ENCODE measurements around the gene TMEM233.
"Not testable (repeated sequence)": the region's sequence is repeated elsewhere in the genome, so short reads cannot be mapped to it uniquely, and the experiment has no call there.

Gene TMEM233

DNA sequence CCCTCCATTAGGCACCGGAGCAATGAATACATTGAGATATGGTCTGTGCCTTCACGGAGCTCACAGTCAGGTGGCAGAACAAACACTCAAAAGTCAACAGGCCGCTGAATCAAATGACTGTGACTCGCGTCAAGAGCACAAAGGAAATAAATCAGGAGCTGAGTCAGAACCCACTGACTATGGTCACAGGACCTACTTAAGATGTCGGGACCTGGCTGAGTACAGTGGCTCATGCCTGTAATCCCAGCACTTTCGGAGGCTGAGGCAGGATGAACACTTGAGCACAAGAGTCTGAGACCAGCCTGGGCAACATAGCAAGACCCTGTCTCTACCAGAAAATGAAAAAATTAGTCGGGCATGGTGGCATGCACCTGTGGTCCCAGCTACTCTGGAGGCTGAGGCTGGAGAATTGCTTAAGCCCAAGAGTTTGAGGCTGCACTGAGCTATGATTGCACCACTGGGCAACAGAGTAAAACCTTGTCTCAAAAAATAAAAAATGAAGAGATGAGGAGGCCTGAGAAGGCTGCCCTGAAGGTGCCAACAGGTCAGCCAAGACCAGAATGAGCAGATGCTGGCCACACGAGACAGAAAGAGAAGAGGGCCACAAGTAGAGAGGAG, 19.9 kb downstream of the TMEM233 start:
- DNase-seq: no peak

DNA sequence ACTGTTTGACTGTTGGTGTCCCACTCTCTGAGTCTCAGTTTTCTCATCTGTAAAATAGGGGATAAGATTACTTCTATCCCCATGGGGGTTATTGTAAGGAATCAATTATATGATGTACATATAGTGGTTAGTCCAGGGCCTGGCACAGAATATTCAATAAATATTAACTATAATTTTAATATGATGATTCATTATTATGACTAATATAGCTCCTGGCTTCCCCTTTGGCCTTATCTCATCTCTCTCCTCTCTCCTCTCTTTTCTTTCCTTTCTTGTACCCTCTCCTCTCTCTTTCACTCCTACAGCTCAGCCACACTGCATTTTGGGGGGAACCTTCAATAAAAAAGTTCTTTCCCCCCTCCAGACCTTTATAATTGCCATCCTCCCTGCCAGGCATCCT, 21.1 kb downstream of the TMEM233 start:
- DNase-seq: no peak

DNA sequence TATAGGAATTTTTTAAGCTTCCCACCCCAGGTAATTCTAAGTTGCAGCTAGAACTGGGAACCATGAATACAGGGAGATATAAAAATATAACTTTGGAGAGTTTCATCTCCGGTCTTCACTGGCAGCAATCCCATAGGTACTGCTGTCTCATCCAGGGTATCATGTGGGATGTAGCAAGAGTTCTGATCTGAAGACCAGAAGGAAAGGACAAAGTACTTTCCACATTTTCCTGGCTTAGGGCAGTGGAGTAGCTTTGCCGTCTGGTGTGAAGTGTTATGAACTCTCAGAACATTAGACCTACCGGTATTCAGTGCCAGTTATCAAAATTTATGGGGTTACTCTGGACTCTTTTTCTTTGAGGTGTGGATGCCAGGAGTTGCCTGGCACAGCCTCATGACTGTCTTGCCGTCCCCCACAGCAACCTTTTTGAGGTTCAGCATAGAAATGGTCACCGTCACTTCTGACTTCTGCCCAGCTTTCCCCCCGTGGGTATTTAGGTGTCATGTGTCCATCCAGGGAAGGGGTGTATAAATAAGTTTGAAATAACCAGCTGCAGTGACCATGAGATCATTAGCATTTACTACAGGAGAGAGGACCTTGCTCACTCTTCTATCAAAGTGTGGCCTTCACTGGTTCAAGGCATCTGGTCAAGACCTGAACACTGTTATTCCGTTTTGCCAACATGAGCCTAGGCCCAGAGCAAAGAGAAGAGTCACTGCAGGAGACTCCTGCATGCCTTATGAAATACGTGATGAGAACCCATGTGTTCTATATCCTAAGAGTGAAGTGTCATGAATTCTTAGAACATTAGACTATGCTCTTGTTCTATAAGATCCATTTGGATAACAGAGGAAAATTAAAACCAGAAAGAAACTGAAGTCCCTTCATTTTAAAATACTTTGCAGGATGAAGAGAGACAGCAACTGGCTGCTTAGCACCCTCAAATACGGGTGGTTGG, 22.2 kb downstream of the TMEM233 start:
- DNase-seq: no peak

DNA sequence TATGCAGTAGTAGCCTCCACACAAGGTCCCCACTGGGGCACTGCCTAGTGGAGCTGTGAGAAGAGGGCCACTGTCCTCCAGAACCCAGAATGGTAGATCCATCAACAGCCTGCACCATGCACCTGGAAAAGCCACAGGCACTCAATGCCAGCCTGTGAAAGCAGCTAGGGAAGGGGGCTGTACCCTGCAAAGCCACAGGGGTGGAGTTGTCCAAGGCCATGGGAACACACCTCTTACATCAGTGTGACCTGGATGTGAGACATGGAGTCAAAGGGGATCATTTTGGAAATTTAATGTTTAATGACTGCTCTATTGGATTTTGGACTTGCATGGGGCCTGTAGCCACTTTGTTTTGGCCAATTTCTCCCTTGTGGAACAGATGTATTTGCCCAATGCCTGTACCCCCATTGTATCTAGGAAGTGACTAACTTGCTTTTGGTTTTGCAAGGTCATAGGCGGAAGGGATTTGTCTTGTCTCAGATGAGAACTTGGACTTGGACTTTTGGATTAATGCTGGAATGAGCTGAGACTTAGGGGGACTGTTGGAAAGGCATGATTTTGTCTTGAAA, 24.8 kb downstream of the TMEM233 start:
- DNase-seq: not testable (repeated sequence)

GRCh38 chr12:119620490-119620889, 26.9 kb downstream of the TMEM233 start:
- DNase-seq: no peak

- DNase-seq: no peak
Observed at GRCh38 chr12:119621878-119622277, 28.3 kb downstream of the TMEM233 start.

GRCh38 chr12:119624966-119625365, 31.4 kb downstream of the TMEM233 start:
- DNase-seq: no peak

GRCh38 chr12:119627019-119627643, 33.6 kb downstream of the TMEM233 start:
- no peak for DNase-seq

- DNase-seq: no peak
Observed at GRCh38 chr12:119627686-119628085, 34.1 kb downstream of the TMEM233 start.

GRCh38 chr12:119630223-119630780, 36.7 kb downstream of the TMEM233 start:
- no peak for DNase-seq

GRCh38 chr12:119630962-119631550, 37.5 kb downstream of the TMEM233 start:
- DNase-seq: no peak

DNA sequence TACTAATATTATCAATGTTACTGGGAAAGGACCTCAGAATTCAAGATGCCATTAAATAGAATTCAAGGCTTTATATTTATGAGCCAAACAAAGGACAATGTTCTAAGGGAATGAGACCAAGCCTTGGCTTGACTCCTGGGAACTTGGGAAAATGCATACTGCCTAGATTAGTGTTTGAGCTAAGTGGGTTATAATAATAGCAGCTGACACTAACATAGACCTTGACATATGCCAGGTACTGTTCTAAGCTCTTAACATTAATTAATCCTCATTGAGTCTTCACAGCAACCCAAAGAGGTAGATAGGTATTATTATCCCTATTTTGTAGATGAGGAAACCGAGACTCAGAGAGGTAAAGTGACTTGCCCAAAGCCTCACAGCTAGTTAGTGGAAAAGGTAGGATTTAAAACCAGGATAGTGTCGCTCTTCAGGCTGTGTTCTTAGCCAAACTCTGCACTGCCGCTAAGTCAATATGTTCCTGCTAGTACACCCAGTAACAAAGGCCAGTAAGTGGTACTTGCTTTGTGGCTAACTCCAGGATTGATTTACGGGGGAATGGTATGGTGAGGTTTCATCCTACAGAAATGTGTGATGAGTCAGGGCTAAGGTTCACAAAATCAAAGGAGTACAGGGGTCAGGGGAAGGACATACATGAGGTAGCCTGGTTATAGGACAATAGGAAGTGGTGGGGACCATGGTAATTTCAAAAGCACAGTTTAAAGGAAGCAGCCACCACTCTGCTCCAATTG, 38.5 kb downstream of the TMEM233 start:
- no peak for DNase-seq

GRCh38 chr12:119634743-119635142, 41.2 kb downstream of the TMEM233 start:
- no peak for DNase-seq

DNA sequence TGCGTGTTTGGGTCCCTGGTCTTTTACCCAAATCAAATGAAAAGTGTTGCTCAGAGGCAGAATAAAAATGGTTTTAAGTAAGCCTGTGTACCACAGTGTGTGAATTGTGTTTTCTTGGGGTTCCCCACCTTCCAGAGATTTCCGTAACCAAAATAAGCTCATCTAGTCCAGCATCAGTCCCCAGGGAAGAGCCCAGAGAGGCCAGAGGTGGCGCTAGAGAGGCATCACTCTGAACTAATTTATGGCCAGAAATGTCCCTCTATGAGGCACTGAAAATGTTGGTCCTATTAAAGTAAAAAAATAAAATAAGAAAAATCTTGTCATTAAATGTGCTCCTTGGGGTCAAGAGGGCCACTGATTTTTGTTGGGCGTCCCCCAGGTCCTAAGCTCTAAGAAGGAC, 49.4 kb downstream of the TMEM233 start:
- DNase-seq: no peak

DNA sequence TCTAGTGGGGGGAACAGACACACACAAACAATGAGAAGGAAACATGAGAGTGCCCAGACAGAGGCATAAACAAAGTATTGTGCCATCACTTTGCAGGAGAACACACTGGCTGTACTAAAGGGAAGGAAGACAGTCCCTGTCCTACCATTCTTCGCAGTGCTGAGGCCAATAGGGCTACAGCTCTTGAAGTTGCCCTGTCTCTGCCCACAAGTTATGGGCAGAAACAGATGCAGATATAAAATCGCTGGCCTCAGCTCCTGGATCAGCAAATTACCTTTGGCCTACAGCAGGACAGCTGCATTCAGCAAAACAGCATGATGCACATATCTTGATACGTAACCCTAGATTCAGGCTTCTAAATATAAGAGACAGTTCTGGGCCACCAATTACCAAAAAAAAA, 51.4 kb downstream of the TMEM233 start:
- no peak for DNase-seq

- DNase-seq: no peak
Observed at GRCh38 chr12:119645535-119646059, 52.0 kb downstream of the TMEM233 start.

GRCh38 chr12:119649202-119649808, 55.7 kb downstream of the TMEM233 start:
- DNase-seq: no peak

- DNase-seq: no peak
Observed at GRCh38 chr12:119652665-119653064, 59.1 kb downstream of the TMEM233 start.

DNA sequence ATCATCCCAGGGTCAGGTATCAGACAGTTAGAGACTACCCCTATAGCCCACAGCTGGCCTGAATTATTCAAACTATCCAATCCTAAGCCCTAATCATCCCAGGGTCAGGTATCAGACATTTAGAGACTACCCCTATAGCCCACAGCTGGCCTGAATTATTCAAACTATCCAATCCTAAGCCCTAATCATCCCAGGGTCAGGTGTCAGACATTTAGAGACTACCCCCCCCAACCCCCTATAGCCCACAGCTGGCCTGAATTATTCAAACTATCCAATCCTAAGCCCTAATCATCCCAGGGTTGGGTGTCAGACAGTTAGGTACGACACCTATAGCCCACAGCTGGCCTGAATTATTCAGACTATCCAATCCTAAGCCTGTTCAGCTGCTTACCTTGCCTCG, 63.4 kb downstream of the TMEM233 start:
- not testable (repeated sequence) for DNase-seq

DNA sequence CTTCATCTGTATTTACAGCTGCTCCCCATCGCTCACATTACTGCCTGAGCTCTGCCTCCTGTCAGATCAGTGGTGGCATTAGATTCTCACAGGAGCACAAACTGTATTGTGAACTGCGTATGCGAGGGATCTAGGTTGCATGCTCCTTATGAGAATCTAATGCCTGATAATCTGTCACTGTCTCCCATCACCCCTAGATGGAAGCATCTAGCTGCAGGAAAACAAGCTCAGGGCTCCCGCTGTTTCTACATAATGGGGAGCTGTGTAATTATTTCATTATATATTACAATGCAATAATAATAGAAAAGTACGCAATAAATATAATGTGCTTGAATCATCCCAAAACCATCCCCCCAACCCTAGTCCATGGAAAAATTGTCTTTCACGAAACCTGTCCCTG, 64.6 kb downstream of the TMEM233 start:
- DNase-seq: not testable (repeated sequence)

DNA sequence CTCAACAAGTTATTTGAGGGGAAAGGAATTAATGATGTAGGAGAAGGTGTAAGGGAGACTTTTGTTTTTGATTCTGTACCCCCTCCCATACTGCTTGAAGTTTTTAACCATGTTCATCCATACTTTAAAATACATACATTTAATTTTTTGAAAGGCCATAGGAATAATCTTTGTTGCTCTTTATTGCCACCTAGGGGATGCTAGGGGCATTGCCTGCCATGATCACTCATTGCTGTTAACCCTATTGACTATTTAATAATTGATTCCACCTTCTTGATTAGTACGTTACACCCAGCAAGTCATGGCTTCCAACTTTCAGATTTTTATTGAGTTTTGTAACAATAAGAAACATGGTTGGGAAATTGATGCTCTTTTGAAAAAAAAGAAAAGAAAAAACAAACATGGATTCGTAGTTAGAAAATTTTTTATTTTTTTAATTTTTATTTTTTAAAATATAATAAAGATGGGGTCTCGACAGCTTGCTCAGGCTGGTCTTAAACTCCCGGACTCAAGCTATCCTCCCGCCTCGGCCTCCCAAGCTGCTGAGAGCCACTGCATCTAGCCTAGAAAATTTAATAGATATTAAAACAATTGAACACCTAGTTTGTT, 65.8 kb downstream of the TMEM233 start:
- peak; percentile 60 for DNase-seq
